Common myeloid progenitor, CD34-positive (primary cell): Measurements from ENCODE around the gene TIMP2.
"Not testable (repeated sequence)": the region's sequence is repeated elsewhere in the genome, so short reads cannot be mapped to it uniquely, and the experiment has no call there.

Experiments used
- CTCF ChIA-PET: fragments of 350-600 bp; sonication (Branson Sonifier 250); formaldehyde crosslinking; loops from one replicate; lab custom pipeline; 2021; ENCODE audit warnings: antibody characterized with exemption; lab: Charles Lee
- POLR2A ChIA-PET: fragments of 350-600 bp; sonication (Branson Sonifier 250); formaldehyde crosslinking; loops from one replicate; lab custom pipeline; 2021; ENCODE audit warnings: antibody characterized with exemption; lab: Charles Lee
- DNase-seq, 3 donors: peaks; one replicate each; pipeline versions ENCODE4 v3.0.0 to v3.0.0-alpha.2; 2013
- H3K27ac ChIP-seq, 2 experiments: 1 replicate in 1 of 2; 2 replicates in 1 of 2; pipeline ENCODE4 v1.7.0; 2013; ENCODE audit warnings: inconsistent platforms in 2 of 2, low read length in 2 of 2, mild to moderate bottlenecking in 2 of 2, low read depth in 1 of 2, moderate library complexity in 1 of 2; ENCODE audit not compliant: severe bottlenecking in 2 of 2, insufficient read depth in 1 of 2, poor library complexity in 1 of 2
- H3K27me3 ChIP-seq, 5 experiments: replicated peaks in 2 of 5; 1 replicate in 3 of 5; 2 replicates in 2 of 5; pipeline versions ENCODE4 v1.6.1 to v1.7.0; 2013; ENCODE audit warnings: low read length in 4 of 5, mild to moderate bottlenecking in 2 of 5, moderate library complexity in 2 of 5, inconsistent platforms in 1 of 5; ENCODE audit not compliant: insufficient read depth in 5 of 5, control insufficient read depth in 4 of 5
- H3K36me3 ChIP-seq, 4 experiments: 1 replicate in 2 of 4; 2 replicates in 2 of 4; pipeline versions ENCODE4 v1.6.1 to v1.7.0; 2013; ENCODE audit warnings: low read length in 3 of 4, control low read depth in 1 of 4, mild to moderate bottlenecking in 1 of 4; ENCODE audit not compliant: control insufficient read depth in 4 of 4, insufficient read depth in 4 of 4
- H3K4me1 ChIP-seq, 4 experiments: 1 replicate in 3 of 4; 2 replicates in 1 of 4; pipeline versions ENCODE4 v1.6.1 to v1.7.1; 2013; ENCODE audit warnings: low read length in 3 of 4, mild to moderate bottlenecking in 3 of 4, control low read depth in 1 of 4, inconsistent platforms in 1 of 4, moderate library complexity in 1 of 4; ENCODE audit not compliant: control insufficient read depth in 4 of 4, insufficient read depth in 4 of 4; ENCODE audit errors: control extremely low read depth in 1 of 4
- H3K4me3 ChIP-seq, 7 experiments: 1 replicate in 4 of 7; 2 replicates in 3 of 7; pipeline versions ENCODE4 v1.5.1 to v1.7.0; 2013; ENCODE audit warnings: mild to moderate bottlenecking in 7 of 7, low read length in 6 of 7, moderate library complexity in 6 of 7, inconsistent platforms in 2 of 7, low read depth in 2 of 7, control low read depth in 1 of 7; ENCODE audit not compliant: insufficient read depth in 4 of 7, control insufficient read depth in 1 of 7; ENCODE audit errors: extremely low read depth in 1 of 7
- H3K9me3 ChIP-seq, 5 experiments: 1 replicate in 4 of 5; 2 replicates in 1 of 5; pipeline versions ENCODE4 v1.6.1 to v1.7.1; 2013; ENCODE audit warnings: low read length in 4 of 5, mild to moderate bottlenecking in 2 of 5, inconsistent platforms in 1 of 5, low read depth in 1 of 5, moderate library complexity in 1 of 5; ENCODE audit not compliant: control insufficient read depth in 4 of 5, insufficient read depth in 2 of 5; ENCODE audit errors: control extremely low read depth in 1 of 5
- WGBS: methylation state at CpG from one replicate; pipeline ENCODE4 v1.1.5; 2013; ENCODE audit not compliant: insufficient coverage; 5-methylcytosine and 5-hydroxymethylcytosine counted together

TIMP2 gene

GRCh38 chr17:78873519-78874340 is 51.5 kb downstream of the TIMP2 start:
- H3K4me1 ChIP-seq = peaks cover 7 to 54% (median 42%) of the 10 kb centered on the region in 4 experiments
- DNase-seq = peak; percentile 42 to 68 (median 54)
- H3K27me3 ChIP-seq = no peaks in the 10 kb centered on the region
- H3K36me3 ChIP-seq = peaks cover 6 to 33% (median 20%) of the 10 kb centered on the region in 4 experiments
- CTCF ChIA-PET = interaction anchor here (0.9 to 3.7 kb wide), 9 partner anchors 8 to 97 kb away, joined by 3 to 20 read pairs (median 5); no protein-coding TSS in a partner anchor
- WGBS = 55% methylated on average over 11 of the region's 21 CpGs
- peak overlapping the region in 2 of 7 experiments; percentile 22 to 23 for H3K4me3 ChIP-seq
- no peaks in the 10 kb centered on the region for H3K9me3 ChIP-seq
- POLR2A ChIA-PET = interaction anchor here (0.6 to 1.2 kb wide), 2 partner anchors 24 to 40 kb away, joined by 4 to 5 read pairs; no protein-coding TSS in a partner anchor
- H3K27ac ChIP-seq = no peak overlapping the region

GRCh38 chr17:78872486-78872885 is 52.7 kb downstream of the TIMP2 start:
- no peak overlapping the region for H3K4me3 ChIP-seq
- POLR2A ChIA-PET = interaction anchor here (1.2 kb wide), 1 partner anchor 26 kb away, joined by 4 read pairs; no protein-coding TSS in a partner anchor
- 99% methylated on average over 4 of the region's 6 CpGs for WGBS

GRCh38 chr17:78870621-78871020 is 54.6 kb downstream of the TIMP2 start:
- ChIA-PET CTCF (no interaction called here), POLR2A (interaction anchor here (0.6 kb wide), 1 partner anchor 270 kb away, joined by 3 read pairs; no protein-coding TSS in a partner anchor)
- no peak for DNase-seq
- H3K36me3 ChIP-seq = peaks cover 5 to 40% (median 25%) of the 10 kb centered on the region in 4 experiments
- H3K4me3 ChIP-seq = no peak overlapping the region
- H3K27me3 ChIP-seq = no peaks in the 10 kb centered on the region
- WGBS = 96% methylated on average over 14 of the region's 15 CpGs
- H3K4me1 ChIP-seq = peaks cover 0 to 26% (median 18%) of the 10 kb centered on the region in 4 experiments
- H3K9me3 ChIP-seq = no peaks in the 10 kb centered on the region
- no peak overlapping the region for H3K27ac ChIP-seq

More at GRCh38 chr17:78872486-78872885, 52.7 kb downstream of the TIMP2 start:
- DNase-seq = no peak
- H3K9me3 ChIP-seq = no peaks in the 10 kb centered on the region
- H3K4me1 ChIP-seq = peaks cover 6 to 45% (median 32%) of the 10 kb centered on the region in 4 experiments
- CTCF ChIA-PET = interaction anchor here (0.8 to 3.7 kb wide), 5 partner anchors 10 to 99 kb away, joined by 3 to 20 read pairs (median 5); no protein-coding TSS in a partner anchor
- H3K27ac ChIP-seq = no peak overlapping the region
- H3K27me3 ChIP-seq = no peaks in the 10 kb centered on the region
- H3K36me3 ChIP-seq = peaks cover 3 to 36% (median 25%) of the 10 kb centered on the region in 4 experiments

GRCh38 chr17:78868391-78868790 is 56.8 kb downstream of the TIMP2 start:
- Histone ChIP-seq H3K4me3 (no peak overlapping the region), H3K36me3 (peaks cover 7 to 35% (median 26%) of the 10 kb centered on the region in 4 experiments), H3K27ac (no peak overlapping the region), H3K9me3 (no peaks in the 10 kb centered on the region), H3K4me1 (peaks cover 0 to 4% (median 3%) of the 10 kb centered on the region in 4 experiments), H3K27me3 (no peaks in the 10 kb centered on the region)
- CTCF ChIA-PET = interaction anchor here (1.1 to 1.4 kb wide), 4 partner anchors 8 to 30 kb away, joined by 3 to 4 read pairs (median 3); no protein-coding TSS in a partner anchor
- POLR2A ChIA-PET = interaction anchor here (1.0 kb wide), 1 partner anchor 38 kb away, joined by 3 read pairs; no protein-coding TSS in a partner anchor
- no peak for DNase-seq
- 100% methylated on average over 2 of the region's 7 CpGs for WGBS

- H3K4me3 ChIP-seq, DNase-seq, H3K4me1 ChIP-seq, H3K27ac ChIP-seq, POLR2A ChIA-PET, H3K9me3 ChIP-seq, H3K27me3 ChIP-seq: not testable (repeated sequence)
- 100% methylated on average over 2 of the region's 3 CpGs for WGBS
- CTCF ChIA-PET = interaction anchor here (2.1 to 2.9 kb wide), 3 partner anchors 8 to 104 kb away, joined by 12 to 26 read pairs (median 16); no protein-coding TSS in a partner anchor
- H3K36me3 ChIP-seq = peaks cover 4 to 38% (median 24%) of the 10 kb centered on the region in 4 experiments
Measured at GRCh38 chr17:78867046-78867445, 58.1 kb downstream of the TIMP2 start.

GRCh38 chr17:78865682-78866390 is 59.4 kb downstream of the TIMP2 start:
- WGBS = 44% methylated on average over 12 of the region's 19 CpGs
- CTCF ChIA-PET = interaction anchor here (0.6 to 2.9 kb wide), 23 partner anchors 9 to 114 kb away, joined by 3 to 26 read pairs (median 4); partner anchors contain the start of genes CEP295NL, LGALS3BP and TIMP2
- peaks cover 4 to 42% (median 20%) of the 10 kb centered on the region in 4 experiments for H3K36me3 ChIP-seq
- POLR2A ChIA-PET = interaction anchor here (0.6 to 1.5 kb wide), 5 partner anchors 50 to 158 kb away, joined by 3 to 5 read pairs (median 3); partner anchors contain the start of genes C1QTNF1 and TIMP2
- DNase-seq = peak; percentile 40 to 60 (median 51)
- peaks cover 0 to 3% (median 0%) of the 10 kb centered on the region in 4 experiments for H3K4me1 ChIP-seq
- no peak overlapping the region for H3K27ac ChIP-seq
- H3K9me3 ChIP-seq = no peaks in the 10 kb centered on the region
- H3K27me3 ChIP-seq = no peaks in the 10 kb centered on the region
- no peak overlapping the region for H3K4me3 ChIP-seq
